NCI-H1694 treated with DMSO at 0.1 percent for 48 hours (cell line): ENCODE results near the gene TPR.
A peak's percentile ranks its signal among the peaks of the same experiment; 100 is the strongest.

Experiments
- DNase-seq: peaks from one replicate; lab custom pipeline; 2025; lab: John Stamatoyannopoulos, UW

Gene TPR

GRCh38 chr1:186327331-186327730, 47.7 kb downstream of the TPR start:
- DNase-seq, result no peak

- no peak for DNase-seq
Observed at GRCh38 chr1:186326009-186326408, 49.0 kb downstream of the TPR start.

- peak; percentile 6 for DNase-seq
Observed at GRCh38 chr1:186325239-186325638, 49.8 kb downstream of the TPR start.

GRCh38 chr1:186323865-186324264, 51.2 kb downstream of the TPR start:
- DNase-seq, result no peak

GRCh38 chr1:186315570-186315969, 59.5 kb downstream of the TPR start:
- DNase-seq, result no peak

GRCh38 chr1:186311375-186312051, 63.5 kb downstream of the TPR start:
- no peak for DNase-seq

GRCh38 chr1:186310307-186310706, 64.7 kb downstream of the TPR start:
- no peak for DNase-seq

- DNase-seq, result no peak
Observed at GRCh38 chr1:186308264-186309060, 66.6 kb downstream of the TPR start.

GRCh38 chr1:186307445-186307844, 67.6 kb downstream of the TPR start:
- DNase-seq, result no peak

- no peak for DNase-seq
Observed at GRCh38 chr1:186306533-186306932, 68.5 kb downstream of the TPR start.

GRCh38 chr1:186304982-186305949, 69.8 kb downstream of the TPR start:
- peak; percentile 39 for DNase-seq

GRCh38 chr1:186303911-186304310, 71.1 kb downstream of the TPR start:
- no peak for DNase-seq

GRCh38 chr1:186302381-186302920, 72.6 kb downstream of the TPR start:
- no peak for DNase-seq

- no peak for DNase-seq
Observed at GRCh38 chr1:186301448-186301847, 73.6 kb downstream of the TPR start.

GRCh38 chr1:186300056-186300455, 75.0 kb downstream of the TPR start:
- DNase-seq, result no peak

GRCh38 chr1:186299570-186299969, 75.5 kb downstream of the TPR start:
- no peak for DNase-seq

- DNase-seq, result no peak
Observed at GRCh38 chr1:186298851-186299250, 76.2 kb downstream of the TPR start.

- DNase-seq, result no peak
Observed at GRCh38 chr1:186297439-186298045, 77.5 kb downstream of the TPR start.

- no peak for DNase-seq
Observed at GRCh38 chr1:186295980-186296379, 79.1 kb downstream of the TPR start, which contains the start of gene PRG4. Gene PRG4, plus strand, starts transcription at chr1:186296279.

- DNase-seq, result no peak
Observed at GRCh38 chr1:186292875-186293274, 82.2 kb downstream of the TPR start.

- no peak for DNase-seq
Observed at GRCh38 chr1:186291271-186291670, 83.8 kb downstream of the TPR start.
